Hepatocyte (in vitro differentiated cells): ENCODE results near the gene PPP5C. TPM values are rescaled to one million over a fixed set of nuclear protein-coding genes. Genes with fewer than 3 reads are reported as not detected.
A peak's percentile ranks its signal among the peaks of the same experiment; 100 is the strongest.

Experiments
- DNase-seq: peaks from one replicate; pipeline ENCODE4 v3.0.0-alpha.2; 2016; ENCODE audit warnings: low spot score
- H2AFZ ChIP-seq: fragments of 200-600 bp; sonication (generic); 2 replicates; pipeline ENCODE4 v1.6.0; 2016; ENCODE audit warnings: antibody characterized with exemption, mild to moderate bottlenecking
- H3K27ac ChIP-seq: fragments of 200-600 bp; sonication (generic); 2 replicates; pipeline ENCODE4 v1.5.1; 2016; ENCODE audit warnings: mild to moderate bottlenecking
- H3K27me3 ChIP-seq: fragments of 200-600 bp; sonication (generic); 2 replicates; pipeline ENCODE4 v1.6.1; 2016
- H3K36me3 ChIP-seq: fragments of 200-600 bp; sonication (generic); replicated peaks from 2 replicates; pipeline ENCODE4 v1.5.1; 2016; ENCODE audit warnings: low read depth; ENCODE audit not compliant: insufficient read depth
- H3K4me1 ChIP-seq: fragments of 200-600 bp; sonication (generic); 2 replicates; pipeline ENCODE4 v1.5.1; 2016; ENCODE audit warnings: mild to moderate bottlenecking, moderate library complexity; ENCODE audit not compliant: insufficient read depth
- H3K4me2 ChIP-seq: fragments of 200-600 bp; sonication (generic); 2 replicates; pipeline ENCODE4 v1.6.0; 2016
- H3K4me3 ChIP-seq: fragments of 200-600 bp; sonication (generic); 2 replicates; pipeline ENCODE4 v1.5.1; 2016; ENCODE audit warnings: mild to moderate bottlenecking
- H3K79me2 ChIP-seq: fragments of 200-600 bp; sonication (generic); 2 replicates; pipeline ENCODE4 v1.6.0; 2017; ENCODE audit warnings: mild to moderate bottlenecking
- H3K9me2 ChIP-seq: fragments of 200-600 bp; sonication (generic); replicated peaks from 2 replicates; pipeline ENCODE4 v1.6.0; 2017; ENCODE audit warnings: mild to moderate bottlenecking; ENCODE audit not compliant: insufficient read depth
- H3K9me3 ChIP-seq: fragments of 200-600 bp; sonication (generic); 2 replicates; pipeline ENCODE4 v1.5.1; 2016; ENCODE audit warnings: low read depth, mild to moderate bottlenecking
- H4K20me1 ChIP-seq: fragments of 200-600 bp; sonication (generic); 2 replicates; pipeline ENCODE4 v1.6.0; 2016; ENCODE audit warnings: mild to moderate bottlenecking; ENCODE audit not compliant: insufficient read depth, poor library complexity, severe bottlenecking
- CTCF ChIP-seq: fragments of 200-600 bp; sonication (generic); IDR thresholded peaks from 2 replicates; pipeline ENCODE4 v1.5.1; 2016; ENCODE audit warnings: antibody characterized with exemption, mild to moderate bottlenecking; ENCODE audit not compliant: poor library complexity
- EZH2 ChIP-seq: fragments of 200-600 bp; sonication (generic); IDR thresholded peaks from 2 replicates; pipeline ENCODE4 v1.6.1; 2016; ENCODE audit warnings: antibody characterized with exemption, mild to moderate bottlenecking, borderline replicate concordance
- EZH2phosphoT487 ChIP-seq: fragments of 200-600 bp; sonication (generic); IDR thresholded peaks from one replicate; pipeline ENCODE4 v1.6.1; 2018; ENCODE audit warnings: antibody characterized with exemption, mild to moderate bottlenecking, low read depth, moderate library complexity; ENCODE audit not compliant: unreplicated experiment, severe bottlenecking
- WGBS: methylation state at CpG from one replicate; pipeline ENCODE4 v1.1.6; 2016; ENCODE audit warnings: low lambda C conversion rate; ENCODE audit errors: missing lambda C conversion rate; 5-methylcytosine and 5-hydroxymethylcytosine counted together
- polyA plus RNA-seq: library from polyadenylated mRNA; unstranded; fragments of >200 nt; fragmentation: Nextera tagmentation; extraction: Ambion mirVana; gene quantifications from 2 replicates; pipeline ENCODE4 v1.2.1, GENCODE V29; 2016
- total RNA-seq: library from RNA; depleted of rRNA; stranded (reverse); fragments of >200 nt; gene quantifications from 2 replicates; pipeline ENCODE4 v1.2.3, GENCODE V29; 2014

The PPP5C gene
- total and polyA plus RNA-seq, 2 experiments from 2014 or later: 51.2 to 68.8 TPM

GRCh38 chr19:46299004-46299509 lies 47.8 kb upstream of the PPP5C start:
- H3K9me2 ChIP-seq: no peaks in the 10 kb centered on the region
- no peaks in the 10 kb centered on the region for H3K36me3 ChIP-seq
- peak; percentile 98 for DNase-seq
- 42% methylated on average over 7 of the region's 11 CpGs for WGBS
- H3K4me2 ChIP-seq: peak overlapping the region; percentile 94
- H2AFZ ChIP-seq: no peak overlapping the region
- H3K79me2 ChIP-seq: peaks cover 36% of the 10 kb centered on the region
- H3K9me3 ChIP-seq: no peaks in the 10 kb centered on the region
- no peak for TF ChIP-seq EZH2phosphoT487
- TF ChIP-seq EZH2: no peak
- no peak for TF ChIP-seq CTCF
- no peak overlapping the region for H3K4me3 ChIP-seq
- H3K27me3 ChIP-seq: no peaks in the 10 kb centered on the region
- H3K27ac ChIP-seq: peak overlapping the region; percentile 99
- H3K4me1 ChIP-seq: peaks cover 66% of the 10 kb centered on the region
- H4K20me1 ChIP-seq: no peaks in the 10 kb centered on the region

- Histone ChIP-seq H2AFZ (no peak overlapping the region), H3K9me2 (no peaks in the 10 kb centered on the region), H3K27me3 (no peaks in the 10 kb centered on the region), H4K20me1 (no peaks in the 10 kb centered on the region), H3K36me3 (no peaks in the 10 kb centered on the region), H3K4me1 (peaks cover 66% of the 10 kb centered on the region), H3K9me3 (no peaks in the 10 kb centered on the region), H3K4me3 (no peak overlapping the region), H3K4me2 (peak overlapping the region; percentile 72), H3K79me2 (peaks cover 41% of the 10 kb centered on the region), H3K27ac (peak overlapping the region; percentile 99)
- WGBS: 84% methylated on average over 7 of the region's 7 CpGs
- TF ChIP-seq EZH2: no peak
- no peak for TF ChIP-seq CTCF
- TF ChIP-seq EZH2phosphoT487: no peak
- DNase-seq: no peak
Observed at GRCh38 chr19:46299695-46300094, 47.2 kb upstream of the PPP5C start.

GRCh38 chr19:46303322-46303690 lies 43.6 kb upstream of the PPP5C start:
- H3K9me2 ChIP-seq: no peaks in the 10 kb centered on the region
- peak; percentile 51 for DNase-seq
- TF ChIP-seq EZH2phosphoT487 (no peak), EZH2 (no peak), CTCF (no peak)
- H3K27ac ChIP-seq: peak overlapping the region; percentile 99
- H3K9me3 ChIP-seq: no peaks in the 10 kb centered on the region
- H3K4me2 ChIP-seq: peak overlapping the region; percentile 54
- H3K4me1 ChIP-seq: peaks cover 48% of the 10 kb centered on the region
- H4K20me1 ChIP-seq: no peaks in the 10 kb centered on the region
- peaks cover 5% of the 10 kb centered on the region for H3K36me3 ChIP-seq
- no peak overlapping the region for H3K4me3 ChIP-seq
- H3K27me3 ChIP-seq: no peaks in the 10 kb centered on the region
- no peak overlapping the region for H2AFZ ChIP-seq
- 56% methylated on average over 10 of the region's 10 CpGs for WGBS
- H3K79me2 ChIP-seq: peaks cover 49% of the 10 kb centered on the region
